ENCODE results near the gene ALDH1L2. TPM values are rescaled to one million over a fixed set of nuclear protein-coding genes. Genes with fewer than 3 reads are reported as not detected.
A peak's percentile ranks its signal among the peaks of the same experiment; 100 is the strongest.

Gene ALDH1L2
- total RNA-seq, 1 donor from 2014 or later: 1.4 TPM

DNA sequence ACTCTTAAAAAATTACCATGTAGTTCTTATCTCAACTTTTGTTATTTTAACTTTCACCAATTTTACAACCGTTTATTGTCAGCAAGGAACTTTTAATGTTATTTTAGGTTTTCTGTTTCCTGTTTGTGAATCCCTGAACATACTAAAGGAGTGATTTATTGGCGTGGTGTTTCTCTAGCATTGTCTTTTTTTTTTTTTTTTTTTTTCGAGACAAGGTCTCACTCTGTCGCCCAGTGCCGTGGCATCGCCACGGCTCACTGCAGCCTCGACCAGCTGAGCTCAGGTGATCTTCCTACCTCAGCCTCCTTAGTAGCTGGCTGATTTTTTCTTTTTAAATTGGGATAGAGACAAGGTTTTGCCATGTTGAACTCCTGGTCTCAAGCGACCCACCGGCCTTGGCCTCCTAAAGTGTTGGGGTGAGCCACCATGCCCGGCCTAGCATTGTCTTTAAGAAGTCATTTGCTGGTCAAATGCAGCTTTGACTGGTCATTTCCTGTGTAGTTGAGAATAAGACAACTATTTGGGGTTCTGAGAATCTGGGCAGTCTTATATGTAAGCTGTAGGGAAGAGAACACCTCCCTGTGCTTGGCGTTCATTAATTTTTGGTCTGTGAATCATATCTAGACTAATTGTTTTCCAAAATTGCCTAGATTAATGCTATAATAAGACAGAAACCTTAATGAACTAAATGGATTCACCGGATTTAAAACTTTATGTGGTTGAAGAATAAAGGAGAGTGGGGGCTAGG is 25.4 kb upstream of the ALDH1L2 start:
- H3K27me3 Mint-ChIP-seq (ENCODE audit: unreplicated experiment): peaks cover 10% of the 10 kb centered on the region
- H3K27ac Mint-ChIP-seq (ENCODE audit: unreplicated experiment): peak overlapping the region; percentile 97
- H3K4me3 Mint-ChIP-seq (ENCODE audit: unreplicated experiment): peak overlapping the region; percentile 94

GRCh38 chr12:105107494-105108371 is 23.5 kb upstream of the ALDH1L2 start, which contains the start of gene WASHC4:
TSS of gene WASHC4 (plus strand) at chr12:105107731. CDS start at chr12:105107801, 70 bp downstream.
- DNase-seq (ENCODE audit: low spot score): peak; percentile 97
- peak within 1 kb of the TSS; percentile 94 for H3K4me3 Mint-ChIP-seq (ENCODE audit: unreplicated experiment)
- peak within 1 kb of the TSS; percentile 97 for H3K27ac Mint-ChIP-seq (ENCODE audit: unreplicated experiment)
- peaks cover 19% of the 10 kb centered on the region for H3K4me1 Mint-ChIP-seq (ENCODE audit: unreplicated experiment)
- TF ChIP-seq CTCF (IDR thresholded peaks at IDR 0.05; ENCODE audit: unreplicated experiment): no peak
- H3K27me3 Mint-ChIP-seq (ENCODE audit: unreplicated experiment): peaks cover 12% of the 10 kb centered on the region
- H3K36me3 Mint-ChIP-seq (ENCODE audit: low read depth, unreplicated experiment): peaks cover 14% of the 10 kb centered on the region
- H3K9me3 Mint-ChIP-seq (ENCODE audit: unreplicated experiment): no peaks in the 10 kb centered on the region

More for the DNA sequence above, 25.4 kb upstream of the ALDH1L2 start:
- Mint-ChIP-seq H3K36me3 (ENCODE audit: low read depth, unreplicated experiment) (peaks cover 17% of the 10 kb centered on the region), H3K9me3 (ENCODE audit: unreplicated experiment) (no peaks in the 10 kb centered on the region), H3K4me1 (ENCODE audit: unreplicated experiment) (peaks cover 26% of the 10 kb centered on the region)
- no peak for TF ChIP-seq CTCF (IDR thresholded peaks at IDR 0.05; ENCODE audit: unreplicated experiment)
- DNase-seq (ENCODE audit: low spot score): peak; percentile 8

DNA sequence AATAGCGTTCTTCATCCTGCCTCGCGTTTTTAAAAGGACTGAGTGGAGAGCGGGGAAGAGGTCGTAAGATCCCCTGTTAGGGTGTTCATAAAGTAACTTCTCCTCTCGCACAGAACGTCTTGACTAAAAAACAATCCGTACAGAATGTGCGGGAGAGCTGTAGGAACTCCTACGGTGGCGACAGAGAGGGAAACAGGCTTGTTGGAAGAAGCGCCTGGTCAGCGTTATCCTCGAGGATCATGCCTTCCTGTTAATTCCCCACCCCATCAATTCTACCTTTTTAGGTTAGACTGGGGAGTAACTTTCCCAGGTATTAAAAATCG is 22.9 kb upstream of the ALDH1L2 start:
- H3K9me3 Mint-ChIP-seq (ENCODE audit: unreplicated experiment): no peaks in the 10 kb centered on the region
- TF ChIP-seq CTCF (IDR thresholded peaks at IDR 0.05; ENCODE audit: unreplicated experiment): no peak
- H3K36me3 Mint-ChIP-seq (ENCODE audit: low read depth, unreplicated experiment): peaks cover 9% of the 10 kb centered on the region
- peaks cover 16% of the 10 kb centered on the region for H3K4me1 Mint-ChIP-seq (ENCODE audit: unreplicated experiment)
- peak overlapping the region; percentile 93 for H3K27ac Mint-ChIP-seq (ENCODE audit: unreplicated experiment)
- DNase-seq (ENCODE audit: low spot score): no peak
- peaks cover 13% of the 10 kb centered on the region for H3K27me3 Mint-ChIP-seq (ENCODE audit: unreplicated experiment)
- H3K4me3 Mint-ChIP-seq (ENCODE audit: unreplicated experiment): peak overlapping the region; percentile 94

GRCh38 chr12:105106621-105107020 is 22.4 kb upstream of the ALDH1L2 start:
- Mint-ChIP-seq H3K4me3 (ENCODE audit: unreplicated experiment) (peak overlapping the region; percentile 94), H3K9me3 (ENCODE audit: unreplicated experiment) (no peaks in the 10 kb centered on the region), H3K27me3 (ENCODE audit: unreplicated experiment) (peaks cover 13% of the 10 kb centered on the region), H3K4me1 (ENCODE audit: unreplicated experiment) (peaks cover 11% of the 10 kb centered on the region), H3K27ac (ENCODE audit: unreplicated experiment) (peak overlapping the region; percentile 93), H3K36me3 (ENCODE audit: low read depth, unreplicated experiment) (peaks cover 5% of the 10 kb centered on the region)
- DNase-seq (ENCODE audit: low spot score): no peak
- TF ChIP-seq CTCF (IDR thresholded peaks at IDR 0.05; ENCODE audit: unreplicated experiment): no peak
